GM18870 (cell line): Measurements from ENCODE around the gene TMEM125.

Source experiments
- ATAC-seq: cut with Tn5 transposase; IDR thresholded peaks from one replicate; pipeline ENCODE4 v1.9.1; 2021; ENCODE audit warnings: moderate library complexity; ENCODE audit not compliant: unreplicated experiment

TMEM125 gene

DNA sequence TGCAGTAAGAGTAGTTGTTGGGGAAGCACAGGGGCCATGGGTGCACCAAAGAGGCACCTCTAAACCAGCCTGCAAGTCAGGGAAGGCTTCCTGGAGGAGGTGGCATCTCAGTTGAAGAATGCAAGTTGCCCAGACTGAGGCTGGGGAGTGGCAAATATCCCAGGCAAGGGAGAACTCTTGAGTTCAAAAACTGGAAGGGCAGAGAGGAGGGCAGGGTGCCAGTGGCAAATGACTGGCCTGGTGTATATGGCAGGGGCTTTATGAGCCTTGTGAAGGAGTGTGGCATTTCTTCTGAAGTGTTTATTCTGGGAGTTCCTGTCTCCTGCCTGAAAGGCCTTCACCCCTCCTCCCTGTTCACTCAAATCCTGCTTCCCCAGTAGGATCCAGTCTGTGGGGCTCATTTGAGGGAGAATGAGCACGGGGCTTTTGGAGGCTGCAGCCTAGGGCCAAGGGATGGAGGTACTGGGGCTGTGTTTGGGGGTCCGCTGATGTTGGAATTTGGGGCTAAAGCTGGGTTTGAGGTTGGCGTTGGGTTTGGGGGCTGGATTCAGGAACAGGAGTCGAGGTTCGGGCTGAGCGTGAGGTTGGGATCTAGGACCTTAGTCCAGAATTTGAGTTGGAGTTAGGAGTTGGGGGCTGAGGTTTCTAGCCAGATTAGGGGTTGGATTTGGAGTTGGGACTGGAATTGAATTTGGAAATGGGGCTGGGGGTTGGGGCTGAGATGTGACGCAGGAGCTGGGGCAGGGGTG, at the start of gene TMEM125:
Gene TMEM125, plus strand, starts transcription at position 357 of the 749 bp plus-strand sequence. CDS start 2,740 bp downstream, outside the sequence.
- no peak for ATAC-seq

- peak; percentile 65 for ATAC-seq
Observed at GRCh38 chr1:43220905-43221778, 48.6 kb upstream of the TMEM125 start.

- no peak for ATAC-seq
Observed at GRCh38 chr1:43221797-43222196, 48.0 kb upstream of the TMEM125 start.

- ATAC-seq, result no peak
Observed at GRCh38 chr1:43222879-43223278, 46.9 kb upstream of the TMEM125 start.

GRCh38 chr1:43225168-43225567, 44.6 kb upstream of the TMEM125 start:
- no peak for ATAC-seq

DNA sequence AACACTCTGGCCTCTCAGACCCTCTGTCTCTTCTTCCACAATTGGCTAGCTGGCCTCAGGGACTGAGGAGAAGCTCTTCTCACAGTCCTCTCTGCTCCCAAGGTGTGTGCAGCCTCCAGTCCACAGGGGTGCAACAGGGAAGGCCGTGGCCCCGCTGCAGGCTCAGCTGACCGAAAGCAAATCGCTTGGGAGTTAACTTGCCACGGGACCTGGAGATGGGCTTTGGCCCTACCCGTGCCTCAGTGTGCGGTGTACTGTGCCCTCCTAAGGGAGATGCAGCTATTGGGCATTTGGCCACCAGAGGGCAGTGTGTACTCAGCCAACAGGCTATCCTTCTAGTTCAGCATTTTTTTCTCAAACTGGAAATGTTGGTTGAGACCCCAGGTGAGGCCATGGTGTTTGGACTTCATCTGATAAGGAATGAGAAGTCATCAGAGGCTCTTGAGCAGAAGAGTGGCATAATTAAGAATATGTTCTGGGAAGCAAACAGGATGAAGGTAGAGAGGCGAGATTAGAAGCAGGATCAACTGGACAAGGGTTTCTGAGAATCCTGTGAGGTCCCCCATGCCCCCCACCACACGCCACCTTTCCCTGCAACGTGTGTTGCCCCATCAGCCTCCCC, 42.5 kb upstream of the TMEM125 start:
- ATAC-seq, result no peak

GRCh38 chr1:43229826-43230780, 39.7 kb upstream of the TMEM125 start:
- ATAC-seq, result no peak

GRCh38 chr1:43232074-43232473, 37.7 kb upstream of the TMEM125 start:
- no peak for ATAC-seq

DNA sequence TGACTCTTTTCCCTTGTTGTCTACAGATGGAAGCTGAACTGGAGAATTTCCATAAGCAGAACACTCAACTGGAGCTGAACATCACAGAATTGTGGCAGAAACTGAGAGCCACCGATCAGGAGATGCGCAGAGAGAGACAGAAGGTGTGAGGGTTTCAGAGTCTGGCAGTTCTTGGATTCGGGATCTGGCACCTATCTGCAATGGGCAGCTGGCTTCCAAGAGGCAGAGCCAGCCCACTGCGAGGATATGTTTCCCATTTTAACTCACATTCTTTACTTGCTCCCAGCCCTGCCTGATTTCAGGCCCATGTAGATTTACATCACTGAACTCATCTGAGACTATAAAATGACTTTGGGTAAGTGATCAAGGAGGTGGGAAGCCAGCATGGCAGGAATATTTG, 37.3 kb upstream of the TMEM125 start:
- ATAC-seq, result no peak

GRCh38 chr1:43233631-43234030, 36.2 kb upstream of the TMEM125 start:
- no peak for ATAC-seq

GRCh38 chr1:43234267-43234666, 35.5 kb upstream of the TMEM125 start:
- ATAC-seq, result no peak

- ATAC-seq, result no peak
Observed at GRCh38 chr1:43235040-43235439, 34.7 kb upstream of the TMEM125 start.

DNA sequence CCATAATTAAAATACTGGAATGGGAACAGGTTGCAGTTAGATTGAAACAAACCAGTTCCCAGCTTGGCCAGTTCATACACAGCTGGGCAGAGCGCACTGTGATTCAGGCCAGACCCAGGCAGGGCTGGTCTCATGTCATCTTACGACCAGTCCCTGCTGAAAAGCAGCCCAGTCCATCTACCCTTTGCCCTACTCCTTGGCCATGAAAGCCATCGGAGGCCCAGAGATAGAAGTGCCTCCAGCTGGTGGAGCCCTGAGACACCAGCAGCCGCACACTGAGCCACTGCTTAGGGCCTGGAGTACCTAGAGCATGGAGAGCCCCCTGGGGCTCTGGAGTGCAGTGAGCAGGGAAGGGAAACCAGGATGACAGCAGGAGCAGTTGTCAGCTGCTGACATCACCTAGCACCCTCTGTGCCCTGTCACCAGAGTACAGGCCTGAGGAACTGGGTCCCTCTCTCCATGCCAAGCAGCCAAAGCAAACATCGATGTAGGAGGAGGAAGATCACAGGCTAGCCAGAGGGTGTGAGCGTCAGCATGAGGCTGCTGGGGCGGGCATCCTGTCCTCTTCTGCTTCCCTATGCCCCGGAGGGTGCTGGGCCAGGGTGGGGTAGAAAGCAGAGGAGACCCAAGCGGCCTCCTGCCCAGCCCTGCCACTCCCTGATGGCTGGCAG, 34.2 kb upstream of the TMEM125 start:
- no peak for ATAC-seq

DNA sequence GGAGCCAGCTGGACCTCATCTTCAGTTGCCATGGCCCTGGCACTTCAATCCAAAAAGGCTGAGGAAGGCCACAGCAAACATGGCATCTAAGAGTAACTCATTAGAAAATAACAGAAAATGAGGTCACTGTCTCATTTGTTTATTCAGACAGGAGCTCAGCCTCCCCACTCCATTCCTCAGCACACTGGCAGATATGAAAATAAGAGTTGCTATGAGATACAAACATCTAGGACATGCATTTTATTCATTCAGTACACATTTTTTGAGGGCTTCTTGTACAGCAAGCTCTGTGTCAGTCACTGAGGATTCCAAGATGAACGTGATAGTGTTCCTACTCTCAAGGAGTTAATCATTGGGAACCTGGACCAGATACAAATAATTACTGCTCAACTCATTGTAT, 32.7 kb upstream of the TMEM125 start:
- no peak for ATAC-seq

DNA sequence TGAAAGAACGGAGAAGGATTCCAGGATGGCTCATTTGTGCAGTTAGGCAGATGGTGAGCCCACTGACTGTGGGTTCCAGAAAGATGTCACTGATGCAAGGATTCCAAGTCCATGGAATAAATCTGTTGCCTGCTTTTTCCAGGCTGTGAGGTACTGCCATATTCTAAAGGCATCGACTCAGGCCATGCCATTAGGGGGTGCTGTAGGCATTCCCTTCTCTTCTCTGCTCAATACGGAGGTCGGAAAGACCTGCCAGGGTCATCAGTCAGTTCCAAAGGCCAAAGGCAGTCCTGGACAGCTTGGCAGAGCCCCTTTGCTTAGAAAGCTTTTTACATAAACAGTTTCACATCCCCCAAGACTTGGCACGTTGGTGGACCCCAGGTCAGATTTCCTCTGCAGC, 31.7 kb upstream of the TMEM125 start:
- ATAC-seq, result no peak

DNA sequence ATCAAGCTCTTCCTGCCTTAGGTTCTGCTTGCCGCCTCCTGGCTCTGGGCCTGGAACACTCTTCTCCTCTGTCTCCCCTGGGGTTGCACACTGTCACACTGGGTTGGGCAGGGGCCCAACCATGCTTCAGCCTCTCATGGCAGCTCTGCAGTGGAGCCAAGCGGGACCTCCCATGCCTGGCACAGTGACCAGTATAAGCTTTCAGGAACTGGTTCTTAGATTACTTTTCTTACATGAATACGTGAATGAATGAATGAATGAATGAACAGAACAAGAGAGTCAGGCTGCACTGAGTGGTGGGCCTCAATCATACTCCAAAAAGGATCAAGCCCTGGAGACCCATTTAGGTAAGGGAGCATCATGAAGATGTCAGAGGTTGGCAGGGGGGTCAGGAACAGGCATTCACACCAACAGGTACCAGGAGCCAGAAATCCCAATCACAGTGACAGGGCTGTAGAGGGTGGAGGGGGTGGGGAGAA, 30.8 kb upstream of the TMEM125 start:
- no peak for ATAC-seq

DNA sequence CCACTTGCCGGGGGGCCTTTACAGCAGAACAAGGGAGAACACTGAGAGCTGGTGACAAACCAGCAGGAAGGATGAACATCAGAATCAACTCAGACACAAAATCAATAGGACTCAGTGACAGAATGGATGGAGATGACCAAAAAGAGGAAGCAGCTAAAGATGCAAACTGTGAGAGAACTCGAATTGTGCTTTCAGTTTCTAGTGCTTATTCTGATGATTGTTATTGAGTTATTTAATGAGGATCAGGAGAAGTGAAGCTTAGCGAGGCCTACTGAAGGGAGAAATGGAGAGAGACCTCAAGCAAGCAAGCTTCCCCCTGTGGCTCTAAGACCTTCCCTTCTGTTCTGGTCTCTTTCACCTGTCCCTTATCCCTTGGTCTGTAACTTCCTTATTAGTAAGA, 30.3 kb upstream of the TMEM125 start:
- peak; percentile 61 for ATAC-seq

DNA sequence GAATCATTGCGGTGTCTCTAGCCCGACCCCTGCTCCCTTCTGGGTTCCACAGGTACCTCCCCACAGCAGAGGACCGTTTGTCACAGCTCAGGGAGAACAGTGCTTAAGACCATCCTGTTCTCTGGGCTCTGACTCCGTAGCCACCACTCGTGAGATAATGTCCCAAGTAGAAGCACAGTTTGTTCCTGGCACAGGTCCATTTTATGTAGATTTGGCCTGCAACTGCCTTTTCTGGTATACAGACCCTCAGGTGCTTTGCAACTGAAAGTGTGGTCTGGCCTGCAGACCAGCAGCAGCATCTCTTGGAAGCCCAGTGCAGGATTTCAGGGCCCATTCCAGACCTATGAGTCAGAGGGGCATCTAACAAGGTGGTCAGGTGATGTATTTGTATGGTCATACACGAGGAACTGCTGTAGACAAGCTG, 28.4 kb upstream of the TMEM125 start:
- no peak for ATAC-seq

DNA sequence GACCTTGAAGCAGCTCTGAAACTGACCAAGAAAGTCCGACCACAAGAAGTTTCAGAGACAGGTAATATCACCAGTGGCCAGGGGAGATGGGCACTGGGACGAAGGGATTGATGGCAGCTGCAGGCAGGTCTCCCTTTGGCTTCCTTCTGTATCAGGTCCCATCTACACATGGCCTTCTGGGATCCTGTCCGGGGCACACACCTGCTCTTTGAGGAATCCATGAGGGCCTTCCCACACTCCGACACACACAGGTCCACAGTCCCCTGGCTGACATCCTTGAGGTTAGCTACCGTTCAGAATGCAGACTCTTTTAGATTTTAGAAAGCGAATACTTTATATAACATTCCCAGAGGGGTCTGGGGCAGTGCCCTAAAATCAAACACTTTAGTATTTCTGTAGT, 26.5 kb upstream of the TMEM125 start:
- ATAC-seq, result no peak
